ENCODE results near the gene ZNF561.

- TF ChIP-seq PATZ1 (CRISPR knock-in tag; IDR thresholded peaks at IDR 0.05; ENCODE audit: borderline replicate concordance) (no peak), ARNTL (CRISPR knock-in tag; IDR thresholded peaks at IDR 0.05; ENCODE audit: borderline replicate concordance, low read depth) (no peak), ZFP3 (CRISPR knock-in tag; IDR thresholded peaks at IDR 0.05) (no peak), RARB (CRISPR knock-in tag; IDR thresholded peaks at IDR 0.05) (no peak), TOX (CRISPR knock-in tag; IDR thresholded peaks at IDR 0.05; ENCODE audit: borderline replicate concordance) (no peak), ZFP30 (CRISPR knock-in tag; IDR thresholded peaks at IDR 0.05) (no peak), ISL1 (CRISPR knock-in tag; IDR thresholded peaks at IDR 0.05) (no peak)
Observed at GRCh38 chr19:9570255-9570654, 50.8 kb downstream of the ZNF561 start.
